AG08396 (cell line): ENCODE data around the gene RNF13.
"Not testable (repeated sequence)": the region's sequence is repeated elsewhere in the genome, so short reads cannot be mapped to it uniquely, and the experiment has no call there.

Source experiments
- DNase-seq: peaks from one replicate; pipeline ENCODE4 v3.0.0; 2012; ENCODE audit warnings: low spot score, mixed read lengths

The RNF13 gene

DNA sequence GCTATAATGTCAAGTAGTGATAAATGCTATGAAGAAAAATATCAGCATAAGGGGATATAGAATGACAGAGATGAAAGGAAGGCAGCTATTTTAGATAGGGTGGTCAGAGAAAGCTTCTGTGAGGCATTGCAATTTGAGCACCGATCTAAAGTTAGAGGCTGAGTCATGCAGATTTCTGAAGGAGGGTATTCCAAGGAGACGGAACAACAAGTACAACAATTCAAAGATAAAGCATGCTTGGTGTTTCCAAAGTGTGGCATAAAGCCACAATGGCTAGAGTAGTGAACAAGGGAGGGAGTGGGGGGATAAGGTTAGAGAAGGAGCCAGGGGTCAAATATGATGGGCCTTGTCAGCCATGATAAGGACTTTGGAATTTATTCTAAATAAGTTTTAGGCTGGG, 85.8 kb downstream of the RNF13 start:
- DNase-seq, result peak; percentile 21

GRCh38 chr3:149900322-149900721, 87.3 kb downstream of the RNF13 start:
- DNase-seq, result no peak

GRCh38 chr3:149901770-149902169, 88.8 kb downstream of the RNF13 start:
- no peak for DNase-seq

DNA sequence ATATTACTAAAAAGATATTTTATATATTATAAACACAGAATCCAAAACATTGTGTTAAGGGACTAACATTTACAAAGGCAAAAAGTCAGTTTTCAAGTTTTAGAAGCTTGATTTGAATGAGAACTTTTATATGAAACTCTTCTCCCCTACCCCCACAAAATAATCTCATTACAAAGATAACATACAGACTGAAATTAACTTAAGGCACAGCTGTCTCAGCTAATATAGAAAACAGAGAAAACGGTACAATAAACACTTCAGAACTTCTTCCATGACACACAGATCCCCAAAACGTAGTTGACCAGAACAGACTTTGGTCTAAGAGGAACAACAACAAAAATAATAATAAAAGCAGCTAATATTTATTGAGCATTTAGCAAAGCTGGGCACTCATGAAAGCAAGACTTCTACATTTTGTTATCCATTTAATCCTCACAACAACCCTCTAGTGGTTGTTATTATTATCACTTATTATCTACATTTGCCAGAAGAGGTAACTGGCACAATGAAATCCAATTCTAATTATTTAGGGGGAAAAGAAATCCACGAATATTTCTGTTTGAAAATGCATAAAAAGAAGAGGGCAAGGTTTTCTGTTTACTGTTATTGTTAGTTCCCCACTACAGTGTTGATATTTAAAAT, 89.6 kb downstream of the RNF13 start:
- no peak for DNase-seq

GRCh38 chr3:149906036-149906435, 93.0 kb downstream of the RNF13 start:
- no peak for DNase-seq

GRCh38 chr3:149908424-149908957, 95.5 kb downstream of the RNF13 start:
- no peak for DNase-seq

- DNase-seq, result no peak
Measured at GRCh38 chr3:149909923-149910322, 96.9 kb downstream of the RNF13 start.

GRCh38 chr3:149917124-149917667, 104.2 kb downstream of the RNF13 start:
- DNase-seq, result no peak

- DNase-seq, result no peak
Measured at GRCh38 chr3:149919509-149919908, 106.5 kb downstream of the RNF13 start.

DNA sequence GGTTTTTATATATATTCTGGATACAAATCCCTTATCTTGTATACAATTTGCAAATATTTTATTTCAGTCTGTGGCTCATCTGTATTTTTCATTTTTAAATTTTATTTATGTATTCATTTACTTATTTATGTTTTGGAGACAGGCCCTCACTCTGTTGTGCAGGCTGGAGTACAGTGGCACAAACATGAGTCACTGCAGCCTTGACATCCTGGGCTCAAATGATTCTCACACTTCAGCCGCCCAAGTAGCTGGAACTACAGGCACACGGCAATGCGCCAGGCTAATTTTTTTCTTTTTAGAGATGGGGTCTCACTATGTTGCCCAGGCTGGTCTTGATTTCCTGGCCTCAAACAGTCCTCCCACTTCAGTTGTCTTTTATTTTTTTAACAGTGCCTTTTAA, 107.1 kb downstream of the RNF13 start:
- no peak for DNase-seq

GRCh38 chr3:149933008-149933407, 120.0 kb downstream of the RNF13 start:
- DNase-seq, result no peak

- DNase-seq, result no peak
Measured at GRCh38 chr3:149933858-149934257, 120.8 kb downstream of the RNF13 start.

GRCh38 chr3:149934524-149934923, 121.5 kb downstream of the RNF13 start:
- peak; percentile 16 for DNase-seq

DNA sequence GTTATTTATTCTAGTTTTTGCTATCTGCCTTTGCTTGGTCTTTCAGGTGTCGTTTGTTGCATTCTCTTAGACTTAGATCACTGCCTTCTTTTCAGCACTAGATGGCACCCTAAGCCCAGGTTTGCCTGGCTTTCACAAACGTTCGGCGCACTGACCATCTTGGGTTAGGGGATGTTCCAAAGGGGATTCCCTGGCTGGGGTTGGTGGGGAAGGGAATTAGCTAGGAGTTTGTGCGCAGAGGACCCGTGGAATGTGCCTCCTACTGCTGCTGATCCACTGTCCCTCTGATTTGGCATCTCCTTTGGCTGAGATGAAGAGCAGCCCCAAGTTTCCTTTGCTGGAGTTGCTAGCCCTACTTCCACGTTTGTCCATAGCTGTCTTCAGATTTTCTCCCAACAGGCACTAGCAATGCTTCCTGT, 123.8 kb downstream of the RNF13 start:
- DNase-seq, result peak; percentile 42

DNA sequence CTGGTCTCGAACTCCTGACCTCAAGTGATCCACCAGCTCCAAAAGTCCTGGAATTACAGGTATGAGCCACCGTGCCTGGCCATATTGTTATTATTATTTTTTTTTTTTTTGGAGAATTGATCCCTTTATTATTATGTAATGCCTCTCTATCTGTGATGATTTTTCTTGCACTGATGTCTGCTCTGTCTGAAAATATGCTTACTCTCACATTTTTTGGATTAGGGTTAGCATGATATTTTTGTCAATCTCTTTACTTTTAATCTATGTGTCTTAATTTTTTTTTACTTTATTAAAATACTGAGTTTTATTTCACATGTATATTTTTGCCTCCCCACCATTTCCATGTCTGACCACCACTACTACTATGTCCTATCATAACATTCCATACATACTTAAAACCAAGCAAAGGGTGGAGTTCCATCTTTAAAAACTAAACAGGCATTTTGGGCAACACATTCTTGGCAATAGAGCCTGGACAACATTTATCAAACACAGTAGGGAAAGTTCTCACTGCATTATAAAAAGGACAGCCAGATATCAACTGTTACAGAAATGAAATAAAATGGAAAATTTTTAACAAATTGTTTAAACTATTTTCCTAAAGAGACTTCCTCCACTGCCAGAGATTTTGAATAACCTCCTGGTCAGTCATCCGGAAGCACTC, 125.5 kb downstream of the RNF13 start:
- not testable (repeated sequence) for DNase-seq

DNA sequence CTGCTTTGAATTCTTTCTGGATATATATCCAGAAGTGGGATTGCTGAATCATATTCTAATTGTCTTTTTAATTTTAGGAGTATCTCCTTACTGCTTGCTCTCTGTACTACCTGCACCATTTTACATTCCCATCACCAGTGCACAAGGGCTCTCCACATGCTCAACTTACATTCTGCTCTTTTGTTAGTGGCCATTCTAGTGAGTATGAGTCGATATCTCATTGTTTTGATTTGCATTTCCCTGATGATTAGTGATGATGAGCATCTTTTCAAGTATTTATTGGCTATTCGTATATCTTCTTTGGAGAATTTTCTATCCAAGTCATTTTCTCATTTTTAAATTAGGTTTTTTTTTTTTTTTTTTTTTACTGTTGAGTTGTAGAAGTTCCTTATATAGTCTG, 128.2 kb downstream of the RNF13 start:
- no peak for DNase-seq

- DNase-seq, result no peak
Measured at GRCh38 chr3:149941946-149942345, 128.9 kb downstream of the RNF13 start.

DNA sequence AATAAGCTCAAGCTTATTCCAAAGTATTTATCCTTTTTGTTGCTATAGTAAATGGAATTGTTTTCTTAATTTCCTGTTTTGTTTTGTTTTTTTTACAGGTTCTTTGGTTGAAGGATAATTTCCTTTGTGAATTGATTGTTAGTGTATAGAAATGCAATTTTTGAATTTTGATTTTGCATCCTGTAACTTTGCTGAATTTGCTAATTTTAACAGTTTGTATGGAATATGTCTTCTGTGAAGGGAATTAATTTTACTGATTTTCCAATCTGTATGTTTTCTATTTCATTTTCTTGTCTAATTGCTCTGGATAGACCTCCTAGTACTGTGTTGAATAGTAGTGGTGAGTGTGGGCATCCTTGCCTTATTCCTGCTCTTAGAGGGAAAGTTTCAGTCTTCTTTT, 129.4 kb downstream of the RNF13 start:
- DNase-seq, result no peak

DNA sequence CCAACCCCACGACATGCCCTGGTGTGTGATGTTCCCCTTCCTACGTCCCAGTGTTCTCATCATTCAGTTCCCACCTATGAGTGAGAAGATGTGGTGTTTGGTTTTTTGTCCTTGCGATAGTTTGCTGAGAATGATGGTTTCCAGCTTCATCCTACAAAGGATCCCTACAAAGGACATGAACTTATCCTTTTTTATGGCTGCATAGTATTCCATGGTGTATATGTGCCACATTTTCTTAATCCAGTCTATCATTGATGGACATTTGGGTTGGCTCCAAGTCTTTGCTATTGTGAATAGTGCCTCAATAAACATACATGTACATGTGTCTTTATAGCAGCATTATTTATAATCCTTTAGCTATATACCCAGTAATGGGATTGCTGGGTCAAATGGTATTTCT, 131.0 kb downstream of the RNF13 start:
- DNase-seq, result not testable (repeated sequence)

DNA sequence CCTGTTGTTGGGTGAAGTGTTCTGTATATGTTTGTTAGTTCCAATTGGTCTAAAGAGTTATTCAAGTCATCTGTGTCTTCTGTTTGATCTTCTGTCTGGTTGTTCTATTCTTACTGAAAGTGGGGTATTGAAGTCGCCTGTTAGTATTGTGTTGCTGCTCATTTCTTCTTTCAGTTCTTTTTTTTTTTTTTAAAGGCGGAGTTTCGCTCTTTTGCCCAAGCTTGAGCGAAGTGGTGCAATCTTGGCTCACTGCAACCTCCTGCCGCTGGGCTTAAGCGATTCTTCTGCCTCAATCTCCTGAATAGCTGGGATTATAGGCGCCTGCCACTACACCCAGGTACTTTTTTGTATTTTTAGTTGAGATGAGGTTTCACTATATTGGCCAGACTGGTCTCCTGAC, 134.2 kb downstream of the RNF13 start:
- no peak for DNase-seq

- no peak for DNase-seq
Measured at GRCh38 chr3:149949181-149949580, 136.2 kb downstream of the RNF13 start.

GRCh38 chr3:149954812-149955211, 141.8 kb downstream of the RNF13 start:
- DNase-seq, result no peak

- DNase-seq, result no peak
Measured at GRCh38 chr3:149955449-149955848, 142.4 kb downstream of the RNF13 start.
